Measurements from ENCODE around the gene POT1. TPM values are rescaled to one million over a fixed set of nuclear protein-coding genes. Genes with fewer than 3 reads are reported as not detected.

Gene POT1
- total and polyA plus RNA-seq, 2 experiments from 2014 or later, result 12.0 to 40.4 TPM

GRCh38 chr7:124779620-124780019 is 150.0 kb downstream of the POT1 start:
- peaks cover 25% of the 10 kb centered on the region for H3K4me1 Mint-ChIP-seq
- H3K27me3 ChIP-seq (ENCODE audit: insufficient read depth), result no peaks in the 10 kb centered on the region
- H3K36me3 ChIP-seq (ENCODE audit: insufficient read depth), result no peaks in the 10 kb centered on the region
- H3K27me3 Mint-ChIP-seq (ENCODE audit: insufficient read depth, low read depth, poor library complexity), result peaks cover 2% of the 10 kb centered on the region
- H3K4me3 ChIP-seq, result no peak overlapping the region
- H3K27ac ChIP-seq (ENCODE audit: low read depth), result no peak overlapping the region
- no peaks in the 10 kb centered on the region for H3K9me3 Mint-ChIP-seq
- H3K36me3 Mint-ChIP-seq (ENCODE audit: low read depth), result no peaks in the 10 kb centered on the region
- no peak overlapping the region for H3K4me2 ChIP-seq
- H3K9me2 ChIP-seq (ENCODE audit: insufficient read depth), result peaks cover 12% of the 10 kb centered on the region; the same call in 1 of the 2 replicates
- no peak for ATAC-seq
- H4K20me1 ChIP-seq (replicated peaks; ENCODE audit: insufficient read depth), result no peaks in the 10 kb centered on the region
- H3F3A ChIP-seq (replicated peaks; ENCODE audit: low read depth), result no peaks in the 10 kb centered on the region
- peaks cover 25% of the 10 kb centered on the region for H3K4me1 ChIP-seq (ENCODE audit: insufficient read depth)
- no peak overlapping the region for H3K4me3 Mint-ChIP-seq
- no peak overlapping the region for H3K27ac Mint-ChIP-seq
- H2AFZ ChIP-seq, result no peak overlapping the region; the same call in 1 of the 2 replicates
- no peaks in the 10 kb centered on the region for H3K79me2 ChIP-seq (replicated peaks; ENCODE audit: insufficient read depth)
- DNase-seq (ENCODE audit: low spot score), result no peak
- TF ChIP-seq REST (IDR thresholded peaks at IDR 0.05; ENCODE audit: unreplicated experiment) (no peak), STAT1 (IDR thresholded peaks at IDR 0.05; ENCODE audit: unreplicated experiment) (no peak), POLR2AphosphoS5 (IDR thresholded peaks at IDR 0.05; ENCODE audit: low read depth) (no peak), EZH2 (IDR thresholded peaks at IDR 0.05; ENCODE audit: low read depth, unreplicated experiment) (no peak), EZH2phosphoT487 (IDR thresholded peaks at IDR 0.05; ENCODE audit: unreplicated experiment) (no peak), ZNF331 (CRISPR knock-in tag; IDR thresholded peaks at IDR 0.05; ENCODE audit: low read depth) (no peak), ZNF114 (CRISPR knock-in tag; IDR thresholded peaks at IDR 0.05) (no peak)

- Histone ChIP-seq H3K9me2 (ENCODE audit: insufficient read depth) (peaks cover 12% of the 10 kb centered on the region; the same call in 1 of the 2 replicates), H3F3A (replicated peaks; ENCODE audit: low read depth) (no peaks in the 10 kb centered on the region), H3K27ac (ENCODE audit: low read depth) (no peak overlapping the region), H3K4me3 (no peak overlapping the region), H3K79me2 (replicated peaks; ENCODE audit: insufficient read depth) (no peaks in the 10 kb centered on the region), H3K4me1 (ENCODE audit: insufficient read depth) (peaks cover 21% of the 10 kb centered on the region), H3K27me3 (ENCODE audit: insufficient read depth) (no peaks in the 10 kb centered on the region), H3K4me2 (no peak overlapping the region), H2AFZ (no peak overlapping the region; the same call in 1 of the 2 replicates), H4K20me1 (replicated peaks; ENCODE audit: insufficient read depth) (no peaks in the 10 kb centered on the region), H3K36me3 (ENCODE audit: insufficient read depth) (no peaks in the 10 kb centered on the region)
- Mint-ChIP-seq H3K9me3 (no peaks in the 10 kb centered on the region), H3K4me1 (peaks cover 25% of the 10 kb centered on the region), H3K36me3 (ENCODE audit: low read depth) (no peaks in the 10 kb centered on the region), H3K27ac (no peak overlapping the region), H3K27me3 (ENCODE audit: insufficient read depth, low read depth, poor library complexity) (peaks cover 2% of the 10 kb centered on the region), H3K4me3 (no peak overlapping the region)
- no peak for ATAC-seq
- DNase-seq (ENCODE audit: low spot score), result no peak
- TF ChIP-seq EZH2 (IDR thresholded peaks at IDR 0.05; ENCODE audit: low read depth, unreplicated experiment) (no peak), REST (IDR thresholded peaks at IDR 0.05; ENCODE audit: unreplicated experiment) (no peak), JUNB (IDR thresholded peaks at IDR 0.05; ENCODE audit: unreplicated experiment) (no peak), EZH2phosphoT487 (IDR thresholded peaks at IDR 0.05; ENCODE audit: unreplicated experiment) (no peak), CREB1 (CRISPR knock-in tag; IDR thresholded peaks at IDR 0.05; ENCODE audit: low read depth) (no peak), ZNF331 (CRISPR knock-in tag; IDR thresholded peaks at IDR 0.05; ENCODE audit: low read depth) (no peak), CTCF (conservative IDR thresholded peaks at IDR 0.05; ENCODE audit: low read depth in 2 of 2) (no peak), STAT1 (IDR thresholded peaks at IDR 0.05; ENCODE audit: unreplicated experiment) (no peak), NANOG (IDR thresholded peaks at IDR 0.05; ENCODE audit: borderline replicate concordance) (no peak), ZNF114 (CRISPR knock-in tag; IDR thresholded peaks at IDR 0.05) (no peak), POLR2AphosphoS5 (IDR thresholded peaks at IDR 0.05; ENCODE audit: low read depth) (no peak)
Measured at GRCh38 chr7:124779194-124779593, 150.4 kb downstream of the POT1 start.

All from GM23338 (cell line).